IMR-90 (cell line): ENCODE results near the gene SPTBN5.

Experiments
- CHD1 ChIP-seq: IDR thresholded peaks from 2 replicates; pipeline ENCODE4 v1.6.1; 2012; ENCODE audit warnings: low read depth, low read length, improper control_type of control experiment
- POLR2A ChIP-seq: IDR thresholded peaks from 2 replicates; pipeline ENCODE4 v1.6.1; 2012; ENCODE audit warnings: mild to moderate bottlenecking, low read depth, low read length
- RCOR1 ChIP-seq: IDR thresholded peaks from 2 replicates; pipeline ENCODE4 v1.6.1; 2012; ENCODE audit warnings: mild to moderate bottlenecking, low read length, improper control_type of control experiment; ENCODE audit not compliant: insufficient replicate concordance
- RFX5 ChIP-seq: IDR thresholded peaks from 2 replicates; pipeline ENCODE4 v1.8.0; 2012; ENCODE audit warnings: low read depth, mild to moderate bottlenecking, low read length, moderate library complexity
- TF ChIP-seq, protein P1 (sequence below): conservative IDR thresholded peaks from 2 replicates; pipeline ENCODE4 v1.5.1; 2012; ENCODE audit warnings: mild to moderate bottlenecking, low read depth, low read length, improper control_type of control experiment

DNA sequence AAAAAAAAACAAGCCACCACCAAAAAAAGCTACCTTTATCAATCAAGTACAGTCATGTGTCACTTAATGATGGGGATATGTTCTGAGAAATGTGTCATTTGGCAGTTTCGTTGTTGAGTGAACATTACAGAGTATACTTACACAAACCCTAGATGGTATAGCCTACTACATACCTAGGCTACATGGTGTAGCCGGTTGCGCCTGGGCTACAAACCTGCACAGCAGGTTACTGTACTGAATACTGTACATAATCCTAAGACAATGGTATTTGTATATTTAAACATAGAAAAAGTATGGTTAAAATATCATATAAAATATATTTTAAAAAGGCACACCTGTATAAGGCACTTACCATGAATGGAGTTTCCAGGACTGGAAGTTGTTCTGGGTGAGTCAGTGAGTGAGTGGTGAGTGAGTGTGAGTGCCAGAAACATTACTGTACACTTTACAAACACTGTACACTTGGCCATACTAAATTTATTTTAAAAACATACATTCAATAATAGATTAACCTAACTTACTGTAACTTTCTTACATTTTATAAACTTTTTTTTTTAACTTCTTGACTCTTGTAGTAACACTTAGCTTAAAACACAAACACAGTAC is 91.9 kb downstream of the SPTBN5 start:
- TF ChIP-seq, protein P1, sequence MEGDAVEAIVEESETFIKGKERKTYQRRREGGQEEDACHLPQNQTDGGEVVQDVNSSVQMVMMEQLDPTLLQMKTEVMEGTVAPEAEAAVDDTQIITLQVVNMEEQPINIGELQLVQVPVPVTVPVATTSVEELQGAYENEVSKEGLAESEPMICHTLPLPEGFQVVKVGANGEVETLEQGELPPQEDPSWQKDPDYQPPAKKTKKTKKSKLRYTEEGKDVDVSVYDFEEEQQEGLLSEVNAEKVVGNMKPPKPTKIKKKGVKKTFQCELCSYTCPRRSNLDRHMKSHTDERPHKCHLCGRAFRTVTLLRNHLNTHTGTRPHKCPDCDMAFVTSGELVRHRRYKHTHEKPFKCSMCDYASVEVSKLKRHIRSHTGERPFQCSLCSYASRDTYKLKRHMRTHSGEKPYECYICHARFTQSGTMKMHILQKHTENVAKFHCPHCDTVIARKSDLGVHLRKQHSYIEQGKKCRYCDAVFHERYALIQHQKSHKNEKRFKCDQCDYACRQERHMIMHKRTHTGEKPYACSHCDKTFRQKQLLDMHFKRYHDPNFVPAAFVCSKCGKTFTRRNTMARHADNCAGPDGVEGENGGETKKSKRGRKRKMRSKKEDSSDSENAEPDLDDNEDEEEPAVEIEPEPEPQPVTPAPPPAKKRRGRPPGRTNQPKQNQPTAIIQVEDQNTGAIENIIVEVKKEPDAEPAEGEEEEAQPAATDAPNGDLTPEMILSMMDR: no peak
- no peak for TF ChIP-seq RCOR1
- no peak for TF ChIP-seq POLR2A
- TF ChIP-seq CHD1: no peak
- no peak for TF ChIP-seq RFX5
